MM.1S (cell line): ENCODE measurements around the gene AMELY.

ENCODE experiments used
- EZH2 ChIP-seq: fragments of 300-600 bp; sonication (generic); optimal IDR thresholded peaks from 2 replicates; pipeline ENCODE3; 2017; ENCODE audit warnings: low read depth, mild to moderate bottlenecking, antibody characterized with exemption, low read length, mixed read lengths
- EZH2phosphoT487 ChIP-seq: fragments of 300-600 bp; sonication (generic); IDR thresholded peaks from 2 replicates; pipeline ENCODE4 v1.6.1; 2018; ENCODE audit warnings: antibody characterized with exemption, low read length
- TF ChIP-seq, protein P1 (sequence below): fragments of 300-600 bp; sonication (generic); IDR thresholded peaks from 2 replicates; pipeline ENCODE4 v1.5.1; 2016; ENCODE audit warnings: antibody characterized with exemption, low read length, mixed read lengths

DNA sequence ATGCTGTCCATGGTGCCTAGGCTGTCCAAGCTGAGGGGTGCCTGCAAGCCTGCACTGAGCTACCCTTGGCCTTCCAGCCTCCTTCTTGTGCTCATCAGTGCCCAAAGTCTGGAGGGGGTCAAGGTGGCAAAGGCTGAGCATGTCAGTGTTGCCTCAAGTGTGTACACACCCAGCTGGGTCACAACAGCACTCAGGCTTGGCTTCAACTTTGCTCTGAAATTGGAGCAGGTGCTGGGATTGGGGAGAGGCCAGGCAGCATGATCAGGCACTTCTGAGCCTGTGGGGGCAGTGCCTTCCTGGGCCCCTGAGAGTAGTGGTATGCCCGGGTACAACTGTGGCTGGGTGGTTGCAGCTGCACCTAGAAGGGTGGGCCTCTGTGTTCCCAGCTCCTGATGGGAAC, 17.7 kb upstream of the AMELY start:
- TF ChIP-seq, protein P1, sequence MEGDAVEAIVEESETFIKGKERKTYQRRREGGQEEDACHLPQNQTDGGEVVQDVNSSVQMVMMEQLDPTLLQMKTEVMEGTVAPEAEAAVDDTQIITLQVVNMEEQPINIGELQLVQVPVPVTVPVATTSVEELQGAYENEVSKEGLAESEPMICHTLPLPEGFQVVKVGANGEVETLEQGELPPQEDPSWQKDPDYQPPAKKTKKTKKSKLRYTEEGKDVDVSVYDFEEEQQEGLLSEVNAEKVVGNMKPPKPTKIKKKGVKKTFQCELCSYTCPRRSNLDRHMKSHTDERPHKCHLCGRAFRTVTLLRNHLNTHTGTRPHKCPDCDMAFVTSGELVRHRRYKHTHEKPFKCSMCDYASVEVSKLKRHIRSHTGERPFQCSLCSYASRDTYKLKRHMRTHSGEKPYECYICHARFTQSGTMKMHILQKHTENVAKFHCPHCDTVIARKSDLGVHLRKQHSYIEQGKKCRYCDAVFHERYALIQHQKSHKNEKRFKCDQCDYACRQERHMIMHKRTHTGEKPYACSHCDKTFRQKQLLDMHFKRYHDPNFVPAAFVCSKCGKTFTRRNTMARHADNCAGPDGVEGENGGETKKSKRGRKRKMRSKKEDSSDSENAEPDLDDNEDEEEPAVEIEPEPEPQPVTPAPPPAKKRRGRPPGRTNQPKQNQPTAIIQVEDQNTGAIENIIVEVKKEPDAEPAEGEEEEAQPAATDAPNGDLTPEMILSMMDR = no peak
- TF ChIP-seq EZH2 (no peak), EZH2phosphoT487 (no peak)
